ENCODE results near the gene CACNA2D1.

Gene CACNA2D1

DNA sequence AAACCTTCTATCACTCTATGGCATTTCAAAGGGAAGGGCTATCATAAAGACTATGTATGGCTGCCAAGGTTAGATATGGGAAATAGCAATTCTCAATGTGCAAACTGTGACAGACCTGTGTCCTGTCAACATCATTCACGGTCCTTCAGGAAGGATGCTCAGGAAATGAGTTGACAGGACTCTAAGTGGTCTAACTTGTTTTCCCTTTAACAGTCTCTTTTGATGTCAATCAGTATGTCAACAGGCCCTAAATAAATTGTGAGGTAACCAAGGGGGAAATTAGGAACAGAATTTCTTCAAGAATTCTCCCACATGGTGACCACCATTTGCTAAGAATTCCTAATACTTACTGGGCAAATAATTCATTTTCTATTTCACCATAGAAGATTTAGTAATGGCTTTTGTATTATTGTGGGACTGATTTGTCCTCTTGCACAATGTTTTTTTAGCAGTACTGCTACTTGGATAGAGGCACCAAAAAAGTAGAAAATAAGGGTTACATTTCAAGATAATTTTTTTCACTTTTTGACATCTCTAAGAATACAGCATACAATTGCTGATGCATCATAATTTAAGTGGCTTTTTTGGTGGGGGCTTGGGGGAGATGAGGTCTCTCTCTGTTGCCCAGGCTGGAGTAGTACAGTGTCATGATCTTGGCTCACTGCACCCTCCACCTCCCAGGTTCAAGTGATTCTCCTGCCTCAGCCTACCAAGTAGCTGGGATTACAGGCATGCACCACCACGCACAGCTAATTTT lies 275.8 kb downstream of the CACNA2D1 start:
- H3K36me3 Mint-ChIP-seq (ENCODE audit: low read depth) = no peaks in the 10 kb centered on the region
- H3K9me3 Mint-ChIP-seq = no peaks in the 10 kb centered on the region
- no peak overlapping the region for H3K27ac Mint-ChIP-seq
- no peaks in the 10 kb centered on the region for H3K4me1 Mint-ChIP-seq (ENCODE audit: low read depth)
- no peaks in the 10 kb centered on the region for H3K27me3 Mint-ChIP-seq (ENCODE audit: low read depth)
- H3K4me3 Mint-ChIP-seq = no peak overlapping the region

DNA sequence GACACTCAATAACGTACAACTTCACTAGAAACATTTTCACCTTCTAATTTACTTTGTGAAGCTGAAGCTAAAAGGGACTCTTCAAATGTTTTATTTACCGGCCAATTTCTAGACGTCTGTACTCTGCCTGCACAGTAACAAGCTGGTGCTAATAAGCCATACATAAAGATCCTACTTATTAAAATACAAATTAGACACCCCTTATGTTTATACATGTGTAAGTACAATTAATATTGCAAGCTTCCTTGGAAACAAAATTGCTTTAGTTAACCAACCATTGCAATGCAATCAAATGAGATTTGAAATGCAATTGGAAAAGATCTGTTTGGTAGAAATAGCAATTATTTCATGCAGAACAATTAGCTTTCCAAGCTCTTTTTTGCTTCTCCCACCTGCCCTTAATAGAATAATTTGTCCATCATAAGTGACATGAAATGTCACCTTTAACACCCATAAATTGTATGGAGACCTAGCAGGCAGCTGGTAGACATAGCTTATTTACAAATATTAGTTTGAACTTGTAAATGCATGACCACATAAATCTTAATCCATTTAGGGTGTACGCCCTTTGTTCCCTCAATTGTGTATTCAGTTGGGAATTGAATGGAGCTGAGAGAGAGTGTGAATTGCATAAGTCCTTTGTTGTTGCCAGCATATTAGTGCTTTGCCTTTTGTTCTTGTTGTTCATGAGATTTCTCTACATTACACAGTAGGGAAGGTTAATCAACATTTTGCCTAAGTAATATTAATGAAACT lies 277.1 kb downstream of the CACNA2D1 start:
- Mint-ChIP-seq H3K9me3 (no peaks in the 10 kb centered on the region), H3K27me3 (ENCODE audit: low read depth) (no peaks in the 10 kb centered on the region), H3K27ac (no peak overlapping the region), H3K4me1 (ENCODE audit: low read depth) (no peaks in the 10 kb centered on the region), H3K4me3 (no peak overlapping the region), H3K36me3 (ENCODE audit: low read depth) (no peaks in the 10 kb centered on the region)

- Mint-ChIP-seq H3K4me3 (no peak overlapping the region), H3K27me3 (ENCODE audit: low read depth) (no peaks in the 10 kb centered on the region), H3K27ac (no peak overlapping the region), H3K36me3 (ENCODE audit: low read depth) (no peaks in the 10 kb centered on the region), H3K9me3 (no peaks in the 10 kb centered on the region), H3K4me1 (ENCODE audit: low read depth) (no peaks in the 10 kb centered on the region)
These were observed 278.8 kb downstream of the CACNA2D1 start for GRCh38 chr7:82164813-82165212.

DNA sequence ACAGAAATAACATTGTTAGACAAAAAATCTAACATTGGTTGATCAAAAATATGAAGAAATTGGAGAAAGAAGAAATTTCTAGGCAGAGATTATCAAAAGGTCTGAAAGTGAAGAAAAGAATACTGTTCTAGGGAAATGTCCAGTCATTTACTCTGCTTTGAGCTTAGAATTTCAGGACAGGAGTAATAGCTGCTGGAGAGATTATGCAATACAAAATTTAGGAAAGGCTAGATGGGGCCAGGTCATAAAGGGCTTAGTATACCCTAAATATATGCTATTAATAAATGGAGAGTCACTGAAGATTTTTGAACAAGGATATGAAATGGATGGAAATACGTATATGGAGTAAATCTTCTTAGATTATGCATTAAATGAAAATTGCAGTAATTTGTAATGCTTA lies 279.2 kb downstream of the CACNA2D1 start:
- H3K9me3 Mint-ChIP-seq = no peaks in the 10 kb centered on the region
- no peaks in the 10 kb centered on the region for H3K4me1 Mint-ChIP-seq (ENCODE audit: low read depth)
- no peaks in the 10 kb centered on the region for H3K36me3 Mint-ChIP-seq (ENCODE audit: low read depth)
- H3K4me3 Mint-ChIP-seq = no peak overlapping the region
- no peak overlapping the region for H3K27ac Mint-ChIP-seq
- no peaks in the 10 kb centered on the region for H3K27me3 Mint-ChIP-seq (ENCODE audit: low read depth)

DNA sequence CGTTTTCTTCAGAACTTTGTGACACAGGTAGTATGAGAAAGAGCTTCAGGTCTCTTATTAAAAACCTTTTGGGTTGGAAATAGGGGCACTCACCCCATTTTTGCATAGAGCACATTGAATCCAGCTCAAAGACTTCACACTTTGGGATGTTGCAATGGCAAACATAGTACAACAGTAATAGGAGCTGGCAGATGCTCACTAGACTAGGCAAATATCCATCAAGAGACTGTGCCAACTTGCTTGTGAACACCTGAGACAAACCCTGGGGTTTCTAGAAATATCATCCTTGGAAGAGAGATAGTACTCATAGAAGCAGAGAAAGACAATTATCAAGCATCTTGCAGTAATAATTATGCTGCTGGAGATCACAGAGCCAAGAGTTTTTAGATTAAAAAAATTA lies 280.0 kb downstream of the CACNA2D1 start:
- Mint-ChIP-seq H3K9me3 (no peaks in the 10 kb centered on the region), H3K4me1 (ENCODE audit: low read depth) (no peaks in the 10 kb centered on the region), H3K4me3 (no peak overlapping the region), H3K27ac (no peak overlapping the region), H3K27me3 (ENCODE audit: low read depth) (no peaks in the 10 kb centered on the region), H3K36me3 (ENCODE audit: low read depth) (no peaks in the 10 kb centered on the region)

- Mint-ChIP-seq H3K9me3 (no peaks in the 10 kb centered on the region), H3K27ac (no peak overlapping the region), H3K4me3 (no peak overlapping the region)
These were observed 281.3 kb downstream of the CACNA2D1 start for GRCh38 chr7:82162289-82162688.

GRCh38 chr7:82158327-82158726 lies 285.2 kb downstream of the CACNA2D1 start:
- no peak overlapping the region for H3K4me3 Mint-ChIP-seq
- H3K4me1 Mint-ChIP-seq (ENCODE audit: low read depth) = no peaks in the 10 kb centered on the region
- H3K36me3 Mint-ChIP-seq (ENCODE audit: low read depth) = no peaks in the 10 kb centered on the region
- no peaks in the 10 kb centered on the region for H3K9me3 Mint-ChIP-seq
- no peak overlapping the region for H3K27ac Mint-ChIP-seq
- no peaks in the 10 kb centered on the region for H3K27me3 Mint-ChIP-seq (ENCODE audit: low read depth)

More at GRCh38 chr7:82162289-82162688, 281.3 kb downstream of the CACNA2D1 start:
- H3K4me1 Mint-ChIP-seq (ENCODE audit: low read depth) = no peaks in the 10 kb centered on the region
- H3K27me3 Mint-ChIP-seq (ENCODE audit: low read depth) = no peaks in the 10 kb centered on the region
- no peaks in the 10 kb centered on the region for H3K36me3 Mint-ChIP-seq (ENCODE audit: low read depth)

DNA sequence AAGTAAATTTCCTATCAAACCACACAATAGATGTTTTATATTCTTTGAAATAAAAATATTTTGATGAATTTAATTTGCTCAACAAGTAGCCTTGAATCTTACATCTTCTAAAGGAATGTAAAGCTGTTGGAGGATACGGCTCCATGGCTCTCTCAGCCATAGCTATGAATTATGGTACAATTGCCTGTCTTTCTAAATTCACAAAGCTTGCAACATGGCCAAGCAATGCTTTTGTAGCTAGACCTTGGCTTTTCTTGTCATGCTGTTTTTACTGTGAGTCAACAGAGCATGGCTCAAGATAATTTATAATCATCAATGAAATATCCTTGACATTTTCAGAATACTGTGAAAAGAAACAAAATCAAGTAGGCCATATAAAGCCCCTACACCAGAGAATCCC lies 286.7 kb downstream of the CACNA2D1 start:
- no peak overlapping the region for H3K27ac Mint-ChIP-seq
- H3K36me3 Mint-ChIP-seq (ENCODE audit: low read depth) = no peaks in the 10 kb centered on the region
- H3K4me1 Mint-ChIP-seq (ENCODE audit: low read depth) = no peaks in the 10 kb centered on the region
- no peak overlapping the region for H3K4me3 Mint-ChIP-seq
- no peaks in the 10 kb centered on the region for H3K9me3 Mint-ChIP-seq
- H3K27me3 Mint-ChIP-seq (ENCODE audit: low read depth) = no peaks in the 10 kb centered on the region

GRCh38 chr7:82156168-82156567 lies 287.4 kb downstream of the CACNA2D1 start:
- Mint-ChIP-seq H3K4me1 (ENCODE audit: low read depth) (no peaks in the 10 kb centered on the region), H3K27me3 (ENCODE audit: low read depth) (no peaks in the 10 kb centered on the region), H3K36me3 (ENCODE audit: low read depth) (no peaks in the 10 kb centered on the region), H3K27ac (no peak overlapping the region), H3K9me3 (no peaks in the 10 kb centered on the region), H3K4me3 (no peak overlapping the region)

DNA sequence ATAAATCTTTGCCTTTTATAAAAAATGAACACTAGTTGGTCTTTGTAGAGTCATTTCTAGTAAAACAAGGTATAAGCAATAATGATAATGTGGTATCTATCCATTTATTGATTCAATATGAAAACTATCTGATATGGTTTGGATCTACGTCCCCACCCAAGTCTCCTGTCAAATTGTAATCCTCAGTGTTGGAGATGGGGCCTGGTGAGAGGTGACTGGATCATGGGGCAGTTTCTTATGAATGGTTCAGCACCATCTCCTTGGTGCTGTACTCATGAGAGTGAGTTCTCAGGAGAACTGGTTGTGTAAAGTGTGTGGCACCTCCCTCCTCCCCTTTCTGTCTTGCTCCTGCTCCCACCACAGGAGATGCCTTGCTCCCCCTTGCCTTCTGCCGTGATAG lies 288.8 kb downstream of the CACNA2D1 start:
- H3K4me3 Mint-ChIP-seq = no peak overlapping the region
- H3K9me3 Mint-ChIP-seq = no peaks in the 10 kb centered on the region
- no peaks in the 10 kb centered on the region for H3K36me3 Mint-ChIP-seq (ENCODE audit: low read depth)
- no peaks in the 10 kb centered on the region for H3K4me1 Mint-ChIP-seq (ENCODE audit: low read depth)
- H3K27me3 Mint-ChIP-seq (ENCODE audit: low read depth) = no peaks in the 10 kb centered on the region
- no peak overlapping the region for H3K27ac Mint-ChIP-seq

DNA sequence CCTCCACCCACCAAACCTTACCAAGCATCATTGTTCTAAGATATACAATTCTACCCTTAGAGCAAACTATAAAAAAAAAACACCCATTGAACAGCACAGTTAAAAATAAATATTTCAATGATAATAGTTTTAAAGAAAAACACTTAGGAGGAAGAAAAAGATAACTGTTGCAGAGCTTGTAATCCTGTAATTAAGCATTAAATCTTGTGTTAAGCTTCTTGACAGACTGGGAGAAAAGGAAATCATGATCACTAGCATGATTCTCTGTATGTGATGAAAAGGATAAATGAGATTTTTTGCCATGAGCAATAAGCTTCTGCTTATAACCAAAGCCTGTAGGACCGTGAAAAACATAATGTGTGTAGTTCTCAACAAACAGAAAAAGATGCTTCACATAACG lies 289.8 kb downstream of the CACNA2D1 start:
- no peaks in the 10 kb centered on the region for H3K4me1 Mint-ChIP-seq (ENCODE audit: low read depth)
- no peaks in the 10 kb centered on the region for H3K9me3 Mint-ChIP-seq
- no peak overlapping the region for H3K27ac Mint-ChIP-seq
- H3K36me3 Mint-ChIP-seq (ENCODE audit: low read depth) = no peaks in the 10 kb centered on the region
- H3K4me3 Mint-ChIP-seq = no peak overlapping the region
- H3K27me3 Mint-ChIP-seq (ENCODE audit: low read depth) = no peaks in the 10 kb centered on the region

- Mint-ChIP-seq H3K9me3 (no peaks in the 10 kb centered on the region), H3K4me1 (ENCODE audit: low read depth) (no peaks in the 10 kb centered on the region), H3K36me3 (ENCODE audit: low read depth) (no peaks in the 10 kb centered on the region), H3K27me3 (ENCODE audit: low read depth) (no peaks in the 10 kb centered on the region), H3K27ac (no peak overlapping the region), H3K4me3 (no peak overlapping the region)
These were observed 290.7 kb downstream of the CACNA2D1 start for GRCh38 chr7:82152858-82153257.

DNA sequence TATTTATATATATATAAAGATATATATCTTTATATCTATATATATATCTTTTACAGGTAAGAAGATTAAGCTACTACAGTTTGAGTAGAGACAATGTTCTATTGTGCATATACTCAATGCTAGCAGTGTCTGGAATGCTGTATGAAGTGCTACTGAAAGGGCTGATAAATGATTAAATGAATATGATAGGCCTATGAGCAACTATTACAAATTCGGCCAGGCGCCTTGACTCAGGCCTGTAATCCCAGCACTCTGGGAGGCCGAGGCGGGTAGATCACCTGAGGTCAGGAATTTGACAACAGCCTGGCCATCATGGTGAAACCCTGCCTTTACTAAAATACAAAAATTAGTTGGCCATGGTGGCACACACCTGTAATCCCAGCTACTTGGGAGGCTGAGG lies 297.1 kb downstream of the CACNA2D1 start:
- no peak overlapping the region for H3K27ac Mint-ChIP-seq
- H3K9me3 Mint-ChIP-seq = no peaks in the 10 kb centered on the region
- no peak overlapping the region for H3K4me3 Mint-ChIP-seq
- H3K36me3 Mint-ChIP-seq (ENCODE audit: low read depth) = no peaks in the 10 kb centered on the region
- H3K4me1 Mint-ChIP-seq (ENCODE audit: low read depth) = no peaks in the 10 kb centered on the region
- H3K27me3 Mint-ChIP-seq (ENCODE audit: low read depth) = no peaks in the 10 kb centered on the region

DNA sequence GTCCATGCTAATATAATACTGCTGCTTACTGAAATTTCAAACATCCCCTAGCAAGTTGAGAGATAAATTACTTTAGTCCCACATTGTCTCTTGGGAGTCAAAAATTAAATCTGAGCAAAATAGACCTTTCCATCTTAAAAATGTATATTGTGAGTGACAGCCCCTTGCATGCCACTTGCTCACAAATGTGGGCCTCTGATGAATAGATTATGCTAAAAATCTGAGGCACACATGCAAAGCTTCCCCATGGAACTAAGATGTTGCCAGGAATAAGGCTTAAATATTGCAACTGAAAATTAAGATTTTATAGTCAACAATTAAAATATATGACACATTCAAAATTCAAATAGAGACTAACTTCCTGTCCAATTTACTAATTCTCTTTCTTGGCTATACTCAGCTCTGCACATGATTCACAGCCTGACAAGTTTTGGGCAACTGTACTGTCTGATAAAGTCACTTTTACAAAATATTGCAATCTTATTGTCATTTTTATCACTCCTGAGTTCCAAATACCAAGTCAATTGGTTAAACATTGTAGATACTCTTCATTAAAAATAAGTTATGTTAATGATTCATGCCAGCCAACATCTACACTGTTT lies 301.2 kb downstream of the CACNA2D1 start:
- Mint-ChIP-seq H3K9me3 (no peaks in the 10 kb centered on the region), H3K27ac (no peak overlapping the region), H3K4me3 (no peak overlapping the region), H3K36me3 (ENCODE audit: low read depth) (no peaks in the 10 kb centered on the region), H3K4me1 (ENCODE audit: low read depth) (no peaks in the 10 kb centered on the region), H3K27me3 (ENCODE audit: low read depth) (no peaks in the 10 kb centered on the region)

DNA sequence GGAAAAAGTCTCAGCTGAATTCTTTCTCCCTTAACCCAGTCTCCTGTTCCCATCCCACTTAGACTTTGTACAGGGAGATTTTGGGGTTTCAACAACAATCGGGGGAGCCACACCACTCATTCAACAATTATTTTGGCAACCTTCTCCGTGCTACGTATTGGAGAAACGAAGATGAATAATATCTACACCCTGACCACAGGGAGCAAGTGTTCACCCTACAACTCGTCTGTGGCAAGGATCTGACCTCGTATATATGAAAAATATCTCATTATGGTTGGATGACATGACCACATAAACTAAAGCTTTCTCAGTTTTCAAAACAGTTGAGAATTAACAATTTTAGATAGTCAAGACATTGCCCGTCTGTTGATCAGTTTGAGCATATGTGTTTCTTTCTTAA lies 302.1 kb downstream of the CACNA2D1 start:
- Mint-ChIP-seq H3K27me3 (ENCODE audit: low read depth) (no peaks in the 10 kb centered on the region), H3K4me3 (no peak overlapping the region), H3K4me1 (ENCODE audit: low read depth) (no peaks in the 10 kb centered on the region), H3K36me3 (ENCODE audit: low read depth) (no peaks in the 10 kb centered on the region), H3K27ac (no peak overlapping the region), H3K9me3 (no peaks in the 10 kb centered on the region)
